Measurements from ENCODE around the gene TNFRSF18. TPM values are rescaled to one million over a fixed set of nuclear protein-coding genes. Genes with fewer than 3 reads are reported as not detected.

The TNFRSF18 gene
- polyA plus RNA-seq, 2 of the 4 experiments (the other 2 are of a cell fraction), result not detected

GRCh38 chr1:1185101-1185765 lies 21.2 kb downstream of the TNFRSF18 start:
- WGBS (ENCODE audit: missing lambda C conversion rate), result 81% methylated on average over 22 of the region's 31 CpGs
- TF ChIP-seq JUNB (IDR thresholded peaks at IDR 0.05) (no peak), HOXB5 (CRISPR knock-in tag; IDR thresholded peaks at IDR 0.05) (no peak), RAD21 (conservative IDR thresholded peaks at IDR 0.05 in 1 of 2, IDR thresholded peaks at IDR 0.05 in 1 of 2) (no peak), ZNF302 (CRISPR knock-in tag; IDR thresholded peaks at IDR 0.05) (no peak), POLR2A (IDR thresholded peaks at IDR 0.05; ENCODE audit: low read length) (no peak), MAZ (IDR thresholded peaks at IDR 0.05; ENCODE audit: borderline replicate concordance, low read depth, low read length) (no peak), GATA3 (IDR thresholded peaks at IDR 0.05; ENCODE audit: borderline replicate concordance) (no peak), E2F6 (IDR thresholded peaks at IDR 0.05; ENCODE audit: borderline replicate concordance, low read depth) (no peak), FOSB (CRISPR knock-in tag; IDR thresholded peaks at IDR 0.05) (no peak), BHLHE40 (IDR thresholded peaks at IDR 0.05; ENCODE audit: low read depth, low read length) (no peak), CBX8 (IDR thresholded peaks at IDR 0.05) (no peak), HOXA7 (CRISPR knock-in tag; IDR thresholded peaks at IDR 0.05) (no peak)
- ATAC-seq, result no peak

GRCh38 chr1:1183833-1184775 lies 22.3 kb downstream of the TNFRSF18 start:
- TF ChIP-seq MAZ (IDR thresholded peaks at IDR 0.05; ENCODE audit: borderline replicate concordance, low read depth, low read length) (no peak), RNF2 (IDR thresholded peaks at IDR 0.05; ENCODE audit: borderline replicate concordance, low read depth) (no peak), PHF8 (IDR thresholded peaks at IDR 0.05; ENCODE audit: borderline replicate concordance, low read depth) (no peak), RARB (CRISPR knock-in tag; IDR thresholded peaks at IDR 0.05) (no peak), NPAS2 (CRISPR knock-in tag; IDR thresholded peaks at IDR 0.05; ENCODE audit: borderline replicate concordance) (no peak), NFE2L2 (conservative IDR thresholded peaks at IDR 0.05; ENCODE audit: low read length) (no peak), E2F6 (IDR thresholded peaks at IDR 0.05; ENCODE audit: borderline replicate concordance, low read depth) (no peak)
- DNase-seq (ENCODE audit: low read depth in 1 of 2, low spot score in 1 of 2) (no peak), ATAC-seq (no peak), FAIRE-seq (no peak)
- Histone ChIP-seq H3K4me1 (no peaks in the 10 kb centered on the region), H3K4me2 (no peak overlapping the region), H3K27ac (no peak overlapping the region), H3K4me3 (no peak overlapping the region), H3K9me3 (no peaks in the 10 kb centered on the region)
- 81% methylated on average over 18 of the region's 33 CpGs for WGBS (ENCODE audit: missing lambda C conversion rate)
- ChIA-PET POLR2A (no interaction called here), CTCF (interaction anchor here (0.6 kb wide), 1 partner anchor 61 kb away, joined by 3 read pairs; no protein-coding TSS in a partner anchor)

More at GRCh38 chr1:1185101-1185765, 21.2 kb downstream of the TNFRSF18 start:
- Histone ChIP-seq H3K4me1 (no peaks in the 10 kb centered on the region), H3K4me2 (no peak overlapping the region), H3K27ac (no peak overlapping the region), H3K9me3 (no peaks in the 10 kb centered on the region), H3K4me3 (no peak overlapping the region)
- CTCF ChIA-PET, result no interaction called here
- DNase-seq (ENCODE audit: low read depth in 1 of 2, low spot score in 1 of 2) (no peak), FAIRE-seq (no peak)
- POLR2A ChIA-PET, result no interaction called here

- POLR2A ChIA-PET, result no interaction called here
Observed at GRCh38 chr1:1183221-1183747, 23.1 kb downstream of the TNFRSF18 start.

More at GRCh38 chr1:1183221-1183747, 23.1 kb downstream of the TNFRSF18 start:
- Histone ChIP-seq H3K27ac (no peak overlapping the region), H3K4me2 (no peak overlapping the region), H3K9me3 (no peaks in the 10 kb centered on the region), H3K4me1 (no peaks in the 10 kb centered on the region), H3K4me3 (no peak overlapping the region)
- CTCF ChIA-PET, result no interaction called here
- peak; percentile 76 for TF ChIP-seq ZFP36 (IDR thresholded peaks at IDR 0.05; ENCODE audit: borderline replicate concordance, partially characterized antibody)
- TF ChIP-seq EHF (CRISPR knock-in tag; IDR thresholded peaks at IDR 0.05), result no peak
- no peak for TF ChIP-seq HOXA7 (CRISPR knock-in tag; IDR thresholded peaks at IDR 0.05)
- DNase-seq (ENCODE audit: low read depth in 1 of 2, low spot score in 1 of 2) (no peak), FAIRE-seq (no peak), ATAC-seq (no peak)
- WGBS (ENCODE audit: missing lambda C conversion rate), result 81% methylated on average over 19 of the region's 21 CpGs
